GM18951 (cell line): ENCODE data around the gene MS4A7.

Source experiments
- POLR2A ChIP-seq: IDR thresholded peaks from 4 replicates; pipeline ENCODE4 v1.6.1; 2011; ENCODE audit warnings: mild to moderate bottlenecking; ENCODE audit not compliant: insufficient read length, insufficient read depth; ENCODE audit errors: extremely low read depth
- in situ Hi-C: fragments of 300-500 bp; cut with MboI; formaldehyde crosslinking; loops from one replicate; pipeline ENCODE4 v1.12.0; 2022; ENCODE audit warnings: low sequenced_read_pairs, mixed read lengths, inconsistent platforms; ENCODE audit not compliant: unreplicated experiment

Gene MS4A7

GRCh38 chr11:60362241-60362640 lies 16.1 kb upstream of the MS4A7 start:
- TF ChIP-seq POLR2A: no peak
- in situ Hi-C loops: loop anchor here (10.0 kb wide), 2 partner anchors 123 to 253 kb away; no protein-coding TSS in a partner anchor

GRCh38 chr11:60363542-60364470 lies 14.5 kb upstream of the MS4A7 start:
- in situ Hi-C loops: loop anchor here (10.0 kb wide), 2 partner anchors 121 to 251 kb away; no protein-coding TSS in a partner anchor
- TF ChIP-seq POLR2A: no peak

- in situ Hi-C loops: loop anchor here (5.0 to 10.0 kb wide), 3 partner anchors 91 to 248 kb away; partner anchors contain the start of gene MS4A1
Measured at GRCh38 chr11:60366262-60366904, 11.9 kb upstream of the MS4A7 start.

DNA sequence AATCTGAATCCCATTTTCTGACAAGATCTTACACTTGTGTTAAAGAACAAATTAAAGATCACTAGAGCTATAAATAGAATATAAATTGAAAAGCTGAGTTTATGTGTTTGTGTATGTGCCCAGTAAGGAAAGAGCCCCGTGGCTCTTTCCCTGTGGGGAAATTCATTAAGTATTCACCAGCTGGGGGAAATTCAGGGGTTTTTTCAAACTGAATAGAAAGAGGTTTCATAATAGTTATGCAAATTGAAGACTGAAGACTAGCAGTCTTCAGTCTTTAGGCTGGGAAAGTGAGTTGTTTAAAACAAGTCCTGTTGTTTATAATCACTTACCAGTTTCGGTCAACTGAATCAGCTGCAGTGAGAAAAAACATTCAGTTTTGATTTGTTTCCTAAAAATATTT lies 11.3 kb upstream of the MS4A7 start:
- in situ Hi-C loops: loop anchor here (5.0 to 10.0 kb wide), 3 partner anchors 90 to 248 kb away; partner anchors contain the start of gene MS4A1
- TF ChIP-seq POLR2A: no peak

DNA sequence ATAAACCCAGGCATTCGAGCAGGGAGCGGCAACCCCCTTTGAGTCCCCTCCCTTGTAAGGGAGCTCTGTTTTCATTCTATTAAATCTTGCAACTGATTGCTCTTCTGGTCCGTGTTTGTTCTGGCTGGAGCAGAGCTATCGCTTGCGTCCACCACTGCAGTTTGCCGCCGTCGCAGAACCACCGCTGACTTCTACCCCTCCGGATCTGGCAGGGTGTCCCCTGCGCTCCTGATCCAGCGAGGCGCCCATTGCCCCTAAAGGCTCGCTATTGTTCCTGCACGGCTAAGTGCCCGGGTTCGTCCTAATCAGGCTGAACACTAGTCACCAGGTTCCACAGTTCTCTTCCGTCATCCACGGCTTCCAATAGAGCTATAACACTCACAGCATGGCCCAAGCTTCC lies 10.4 kb upstream of the MS4A7 start:
- in situ Hi-C loops: loop anchor here (5.0 to 10.0 kb wide), 3 partner anchors 89 to 247 kb away; partner anchors contain the start of gene MS4A1
- TF ChIP-seq POLR2A: no peak

GRCh38 chr11:60370252-60370810 lies 8.0 kb upstream of the MS4A7 start:
- no peak for TF ChIP-seq POLR2A
- in situ Hi-C loops: no loop called here

DNA sequence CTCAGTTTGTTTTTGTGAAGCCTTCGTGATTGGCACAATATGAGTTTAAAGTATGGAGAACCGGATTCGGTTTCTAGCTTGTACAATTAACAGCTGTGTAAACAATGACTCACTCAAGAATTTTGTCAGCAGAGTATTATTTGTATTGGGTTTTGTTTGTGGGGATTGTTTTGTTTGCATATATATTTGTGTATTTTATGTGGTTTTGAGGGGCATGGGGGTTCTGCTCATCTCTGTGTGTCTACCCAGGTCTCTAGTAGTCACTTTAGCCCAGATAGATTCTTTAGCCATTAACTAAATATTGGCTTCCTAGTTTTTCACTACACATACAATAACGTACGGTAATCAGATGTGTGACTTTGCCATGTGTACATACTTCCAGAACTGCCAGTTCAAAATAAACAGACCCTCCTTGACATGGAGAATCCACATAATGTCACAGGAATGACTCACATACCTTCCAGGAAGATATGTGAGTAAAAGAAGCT lies 7.5 kb upstream of the MS4A7 start:
- TF ChIP-seq POLR2A: no peak
- in situ Hi-C loops: no loop called here

GRCh38 chr11:60371386-60371785 lies 6.9 kb upstream of the MS4A7 start:
- in situ Hi-C loops: no loop called here
- no peak for TF ChIP-seq POLR2A

GRCh38 chr11:60371854-60372253 lies 6.5 kb upstream of the MS4A7 start:
- no peak for TF ChIP-seq POLR2A
- in situ Hi-C loops: no loop called here

DNA sequence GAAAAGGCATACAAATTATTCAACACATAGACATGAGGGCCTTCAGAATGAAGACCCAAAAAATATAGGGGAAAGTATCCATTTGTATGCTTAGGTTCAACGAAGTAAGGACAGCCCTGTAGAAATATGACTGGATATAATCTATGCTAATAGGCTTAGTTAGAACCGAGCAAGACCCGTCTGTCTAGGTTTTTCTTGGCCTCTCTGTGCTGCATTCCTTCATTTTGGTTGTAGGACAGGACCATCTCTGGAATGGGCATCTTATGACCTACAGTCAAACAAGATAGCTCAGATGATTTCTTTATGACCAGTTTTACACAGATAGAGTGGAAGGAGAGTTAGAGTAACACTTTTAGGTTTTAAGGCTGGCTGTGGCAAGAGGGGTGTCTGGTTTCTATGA lies 5.6 kb upstream of the MS4A7 start:
- in situ Hi-C loops: no loop called here
- no peak for TF ChIP-seq POLR2A

DNA sequence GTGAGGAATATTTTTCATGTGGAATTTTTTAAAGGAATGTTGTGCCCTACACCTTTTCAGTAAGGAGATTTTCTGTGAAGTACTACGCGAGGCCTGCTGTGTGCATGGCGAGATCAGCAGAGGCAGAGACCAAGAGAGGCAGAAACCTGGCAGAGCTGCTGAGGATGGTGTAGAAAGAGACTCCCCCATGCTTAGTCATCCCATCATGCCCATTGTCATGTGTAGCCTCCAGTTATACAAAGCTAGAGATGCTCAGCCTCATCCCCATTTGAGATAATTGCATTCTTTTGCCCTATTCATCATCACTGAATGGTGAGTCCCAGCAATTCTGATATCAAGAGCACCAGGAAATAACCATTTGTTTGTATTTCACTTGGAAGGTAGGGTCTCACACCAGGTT lies 3.0 kb upstream of the MS4A7 start:
- no peak for TF ChIP-seq POLR2A
- in situ Hi-C loops: no loop called here

GRCh38 chr11:60376601-60377000 lies 1.7 kb upstream of the MS4A7 start:
- in situ Hi-C loops: no loop called here

More at GRCh38 chr11:60376601-60377000, 1.7 kb upstream of the MS4A7 start:
- no peak for TF ChIP-seq POLR2A
